H9 (cell line): ENCODE measurements around the gene AKT1S1. TPM values are rescaled to one million over a fixed set of nuclear protein-coding genes. Genes with fewer than 3 reads are reported as not detected.

Experiments
- DNase-seq: peaks from one replicate; pipeline ENCODE4 v3.0.0-alpha.2; 2017
- H2AFZ ChIP-seq: one replicate; pipeline ENCODE4 v1.6.1; 2013; ENCODE audit warnings: mild to moderate bottlenecking, low read length, control low read depth, moderate library complexity
- H2AK5ac ChIP-seq: 2 replicates; pipeline ENCODE4 v1.6.1; 2013; ENCODE audit warnings: low read length, control low read depth, mixed read lengths; ENCODE audit not compliant: insufficient read length
- H2BK120ac ChIP-seq: one replicate; pipeline ENCODE4 v1.6.1; 2013; ENCODE audit warnings: low read depth, mild to moderate bottlenecking, low read length, control low read depth, inconsistent platforms; ENCODE audit not compliant: poor library complexity, severe bottlenecking
- H2BK12ac ChIP-seq: 2 replicates; pipeline ENCODE4 v1.6.1; 2013; ENCODE audit warnings: low read length, control low read depth, mixed read lengths, low read depth; ENCODE audit not compliant: insufficient read length
- H2BK15ac ChIP-seq: 2 replicates; pipeline ENCODE4 v1.6.1; 2013; ENCODE audit warnings: low read depth, low read length, control low read depth
- H2BK20ac ChIP-seq: one replicate; pipeline ENCODE4 v1.6.1; 2013; ENCODE audit warnings: low read depth, mild to moderate bottlenecking, low read length, control low read depth, inconsistent platforms; ENCODE audit not compliant: poor library complexity, severe bottlenecking
- H2BK5ac ChIP-seq: 2 replicates; pipeline ENCODE4 v1.6.1; 2013; ENCODE audit warnings: low read length, control low read depth, mixed read lengths; ENCODE audit not compliant: insufficient read length
- H3K14ac ChIP-seq: 2 replicates; pipeline ENCODE4 v1.6.1; 2013; ENCODE audit warnings: low read length, control low read depth; ENCODE audit not compliant: insufficient read depth
- H3K18ac ChIP-seq: 2 replicates; pipeline ENCODE4 v1.6.1; 2013; ENCODE audit warnings: low read depth, mild to moderate bottlenecking, mixed read lengths, low read length, control low read depth; ENCODE audit not compliant: insufficient read length
- H3K23ac ChIP-seq: 2 replicates; pipeline ENCODE4 v1.6.1; 2013; ENCODE audit warnings: low read length, control low read depth, mixed read lengths, low read depth; ENCODE audit not compliant: insufficient read length
- H3K23me2 ChIP-seq: 2 replicates; pipeline ENCODE4 v1.6.1; 2013; ENCODE audit warnings: low read depth, mild to moderate bottlenecking, mixed read lengths, low read length, control low read depth; ENCODE audit not compliant: insufficient read length, poor library complexity, severe bottlenecking
- H3K27ac ChIP-seq: 2 replicates; pipeline ENCODE4 v1.5.1; 2013; ENCODE audit warnings: low read length, control low read depth, mixed read lengths, low read depth; ENCODE audit not compliant: insufficient read length
- H3K27me3 ChIP-seq: 2 replicates; pipeline ENCODE4 v1.6.1; 2013; ENCODE audit warnings: low read length, control low read depth, inconsistent platforms; ENCODE audit not compliant: insufficient read depth
- H3K4ac ChIP-seq: 2 replicates; pipeline ENCODE4 v1.6.1; 2013; ENCODE audit warnings: low read depth, mild to moderate bottlenecking, control low read depth, inconsistent platforms, low read length, moderate library complexity
- H3K4me1 ChIP-seq: 2 replicates; pipeline ENCODE4 v1.6.1; 2013; ENCODE audit warnings: low read length, control low read depth, inconsistent platforms; ENCODE audit not compliant: insufficient read depth
- H3K4me2 ChIP-seq: 2 replicates; pipeline ENCODE4 v1.6.1; 2013; ENCODE audit warnings: low read length, control low read depth, mixed read lengths; ENCODE audit not compliant: insufficient read length, insufficient read depth
- H3K56ac ChIP-seq: 2 replicates; pipeline ENCODE4 v1.6.1; 2013; ENCODE audit warnings: low read depth, mild to moderate bottlenecking, mixed read lengths, low read length, control low read depth; ENCODE audit not compliant: insufficient read length
- H3K79me1 ChIP-seq: 2 replicates; pipeline ENCODE4 v1.6.1; 2013; ENCODE audit warnings: low read depth, mild to moderate bottlenecking, moderate library complexity, low read length, control low read depth, inconsistent platforms; ENCODE audit not compliant: insufficient read depth, poor library complexity, severe bottlenecking
- H3K79me2 ChIP-seq: 2 replicates; pipeline ENCODE4 v1.6.1; 2013; ENCODE audit warnings: low read length, control low read depth, inconsistent platforms; ENCODE audit not compliant: insufficient read depth
- H3K9ac ChIP-seq: 2 replicates; pipeline ENCODE4 v1.6.1; 2013; ENCODE audit warnings: low read length, control low read depth, mixed read lengths; ENCODE audit not compliant: insufficient read length; ENCODE audit errors: extremely low read depth
- H3K9me3 ChIP-seq: one replicate; pipeline ENCODE4 v1.6.1; 2013; ENCODE audit warnings: low read depth, low read length, inconsistent platforms; ENCODE audit not compliant: control insufficient read depth
- H3T11ph ChIP-seq: one replicate; pipeline ENCODE4 v1.6.1; 2013; ENCODE audit warnings: mild to moderate bottlenecking, low read length, control low read depth, inconsistent platforms
- H4K20me1 ChIP-seq: one replicate; pipeline ENCODE4 v1.6.1; 2013; ENCODE audit not compliant: control insufficient read depth, insufficient read length, insufficient read depth
- H4K5ac ChIP-seq: 2 replicates; pipeline ENCODE4 v1.6.1; 2013; ENCODE audit warnings: low read depth, mild to moderate bottlenecking, mixed read lengths, low read length, control low read depth; ENCODE audit not compliant: insufficient read length
- H4K8ac ChIP-seq: replicated peaks from 2 replicates; pipeline ENCODE4 v1.6.1; 2013; ENCODE audit warnings: low read length, control low read depth, mixed read lengths, low read depth; ENCODE audit not compliant: insufficient read length
- H4K91ac ChIP-seq: 2 replicates; pipeline ENCODE4 v1.6.1; 2013; ENCODE audit warnings: low read depth, mild to moderate bottlenecking, moderate library complexity, mixed read lengths, low read length, control low read depth; ENCODE audit not compliant: insufficient read length
- H3K27ac Mint-ChIP-seq, 3 experiments: 2 replicates in 2 of 3; 3 replicates in 1 of 3; pipeline ENCODE4 v1.8.0; 2020 to 2021; ENCODE audit warnings: mixed read lengths in 3 of 3, mild to moderate bottlenecking in 1 of 3, moderate library complexity in 1 of 3
- H3K27me3 Mint-ChIP-seq: 2 replicates; pipeline ENCODE4 v1.8.0; 2021; ENCODE audit warnings: low read depth, mild to moderate bottlenecking, moderate library complexity, mixed read lengths
- H3K36me3 Mint-ChIP-seq, 3 experiments: 2 replicates in 2 of 3; 3 replicates in 1 of 3; pipeline ENCODE4 v1.8.0; 2020 to 2021; ENCODE audit warnings: low read depth in 3 of 3, mixed read lengths in 3 of 3; ENCODE audit not compliant: insufficient read depth in 1 of 3
- H3K4me1 Mint-ChIP-seq, 2 experiments: 2 replicates each; pipeline ENCODE4 v1.8.0; 2020; ENCODE audit warnings: mixed read lengths in 2 of 2
- H3K4me3 Mint-ChIP-seq, 2 experiments: 2 replicates in 1 of 2; 3 replicates in 1 of 2; pipeline ENCODE4 v1.8.0; 2020 to 2021; ENCODE audit warnings: mild to moderate bottlenecking in 2 of 2, mixed read lengths in 2 of 2, moderate library complexity in 1 of 2
- H3K9me3 Mint-ChIP-seq, 2 experiments: 2 replicates in 1 of 2; 3 replicates in 1 of 2; pipeline ENCODE4 v1.8.0; 2020; ENCODE audit warnings: mild to moderate bottlenecking in 2 of 2, mixed read lengths in 2 of 2, moderate library complexity in 1 of 2
- WGBS: extraction: QIAGEN DNeasy Blood & Tissue Kit; methylation state at CpG from one replicate; pipeline ENCODE4 v1.1.7; 2013; ENCODE audit warnings: missing lambda C conversion rate, low lambda C conversion rate, mixed read lengths; ENCODE audit not compliant: insufficient read length; ENCODE audit errors: extremely low coverage; 5-methylcytosine and 5-hydroxymethylcytosine counted together
- total RNA-seq: library from RNA; stranded (reverse); gene quantifications from 2 replicates; pipeline ENCODE4 v1.2.1, GENCODE V29; 2021
- TF ChIP-seq, protein P1 (sequence below): fragments of 200-600 bp; sonication (generic); conservative IDR thresholded peaks from 3 replicates; pipeline ENCODE4 v1.8.0; 2021; ENCODE audit warnings: antibody characterized with exemption, mild to moderate bottlenecking

The AKT1S1 gene
- total RNA-seq, 1 experiment from 2014 or later = 43.5 TPM

DNA sequence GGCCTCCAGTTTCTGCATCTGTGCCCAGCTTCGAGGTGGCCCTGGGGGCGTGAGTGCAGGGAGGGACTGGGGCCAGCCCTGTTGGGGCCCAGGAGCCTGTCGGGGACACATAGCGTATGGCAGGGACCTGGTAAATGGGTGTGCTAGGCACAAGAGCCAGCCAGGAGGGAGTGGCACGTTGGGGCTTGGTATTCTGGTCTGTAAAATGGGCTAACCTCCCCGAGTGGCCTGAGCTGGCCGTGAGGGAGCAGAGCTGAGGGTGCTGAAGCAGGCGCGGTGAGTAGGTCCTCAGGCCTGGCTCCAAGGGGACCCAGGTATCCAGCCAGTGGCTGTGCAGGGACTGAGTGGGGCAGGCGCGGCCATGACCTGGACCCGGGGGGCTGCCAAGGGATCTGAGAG, 21.9 kb downstream of the AKT1S1 start:
- Mint-ChIP-seq H3K4me3 (peak overlapping the region in 1 of 2 experiments; percentile 44; a peak in 2 of 5 replicates), H3K27ac (peak overlapping the region in 1 of 3 experiments; percentile 89; a peak in 3 of 7 replicates), H3K36me3 (peaks cover 22 to 63% (median 60%) of the 10 kb centered on the region in 3 experiments), H3K9me3 (no peaks in the 10 kb centered on the region; a peak in 1 of 5 replicates), H3K27me3 (peaks cover 2% of the 10 kb centered on the region; the same call in 1 of the 2 replicates), H3K4me1 (peaks cover 16 to 18% of the 10 kb centered on the region in 2 experiments)
- no peak for DNase-seq
- no peak overlapping the region for H2BK120ac ChIP-seq
- H3K18ac ChIP-seq = no peak overlapping the region
- H2BK20ac ChIP-seq = no peak overlapping the region
- H3K9me3 ChIP-seq = no peaks in the 10 kb centered on the region
- H3K27ac ChIP-seq = no peak overlapping the region
- no peak overlapping the region for H3K9ac ChIP-seq
- H2AFZ ChIP-seq = no peak overlapping the region
- H2BK15ac ChIP-seq = no peak overlapping the region
- H3K23me2 ChIP-seq = peaks cover 8% of the 10 kb centered on the region
- H4K5ac ChIP-seq = no peak overlapping the region
- no peak overlapping the region for H4K8ac ChIP-seq
- no peak overlapping the region for H3K56ac ChIP-seq
- H3T11ph ChIP-seq = no peak overlapping the region
- peaks cover 9% of the 10 kb centered on the region; the same call in 1 of the 2 replicates for H3K79me2 ChIP-seq
- H3K4ac ChIP-seq = no peak overlapping the region
- H3K23ac ChIP-seq = no peak overlapping the region
- no peak overlapping the region for H4K91ac ChIP-seq
- no peak overlapping the region for H3K14ac ChIP-seq
- no peaks in the 10 kb centered on the region for H3K4me1 ChIP-seq
- H2BK12ac ChIP-seq = no peak overlapping the region
- H2BK5ac ChIP-seq = no peak overlapping the region
- peaks cover 6% of the 10 kb centered on the region for H4K20me1 ChIP-seq
- no peak overlapping the region for H2AK5ac ChIP-seq
- TF ChIP-seq, protein P1, sequence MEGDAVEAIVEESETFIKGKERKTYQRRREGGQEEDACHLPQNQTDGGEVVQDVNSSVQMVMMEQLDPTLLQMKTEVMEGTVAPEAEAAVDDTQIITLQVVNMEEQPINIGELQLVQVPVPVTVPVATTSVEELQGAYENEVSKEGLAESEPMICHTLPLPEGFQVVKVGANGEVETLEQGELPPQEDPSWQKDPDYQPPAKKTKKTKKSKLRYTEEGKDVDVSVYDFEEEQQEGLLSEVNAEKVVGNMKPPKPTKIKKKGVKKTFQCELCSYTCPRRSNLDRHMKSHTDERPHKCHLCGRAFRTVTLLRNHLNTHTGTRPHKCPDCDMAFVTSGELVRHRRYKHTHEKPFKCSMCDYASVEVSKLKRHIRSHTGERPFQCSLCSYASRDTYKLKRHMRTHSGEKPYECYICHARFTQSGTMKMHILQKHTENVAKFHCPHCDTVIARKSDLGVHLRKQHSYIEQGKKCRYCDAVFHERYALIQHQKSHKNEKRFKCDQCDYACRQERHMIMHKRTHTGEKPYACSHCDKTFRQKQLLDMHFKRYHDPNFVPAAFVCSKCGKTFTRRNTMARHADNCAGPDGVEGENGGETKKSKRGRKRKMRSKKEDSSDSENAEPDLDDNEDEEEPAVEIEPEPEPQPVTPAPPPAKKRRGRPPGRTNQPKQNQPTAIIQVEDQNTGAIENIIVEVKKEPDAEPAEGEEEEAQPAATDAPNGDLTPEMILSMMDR = no peak
- peaks cover 11% of the 10 kb centered on the region for H3K79me1 ChIP-seq
- WGBS = no CpG with 5 or more reads among the region's 12 CpGs
- no peak overlapping the region for H3K4me2 ChIP-seq
- no peaks in the 10 kb centered on the region for H3K27me3 ChIP-seq
